Measurements from ENCODE around the gene FRRS1L.

FRRS1L gene

DNA sequence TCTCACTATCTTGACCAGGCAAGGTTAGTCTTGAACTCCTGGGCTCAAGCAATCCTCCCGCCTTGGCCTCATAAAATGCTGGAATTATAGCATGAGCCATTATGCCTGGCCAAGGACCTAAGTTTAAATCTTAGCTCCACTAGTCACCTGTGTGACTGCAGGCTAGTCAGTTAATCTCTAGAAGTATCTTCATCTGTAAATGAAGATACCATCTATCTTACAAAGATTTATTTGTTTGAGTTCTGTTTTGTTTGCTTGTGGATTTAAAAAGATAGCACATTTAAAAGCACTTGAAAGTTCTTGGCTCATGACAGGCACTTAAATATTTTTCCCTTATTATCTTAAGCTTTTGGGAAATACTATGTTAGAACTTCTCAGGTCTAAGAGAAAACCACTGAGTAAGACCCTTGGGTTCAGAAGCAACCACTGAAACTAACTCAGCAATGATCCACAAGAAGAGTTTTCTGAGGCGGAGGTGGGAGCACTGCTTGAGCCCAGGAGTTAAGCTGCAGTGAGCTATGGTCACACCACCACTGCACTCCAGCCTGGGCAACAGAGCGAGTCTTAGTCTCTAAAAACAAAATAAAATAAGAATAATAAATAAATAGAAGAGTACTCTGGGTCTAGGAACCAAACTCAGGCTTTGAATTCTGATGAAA is 66.4 kb downstream of the FRRS1L start:
- no peak for DNase-seq

DNA sequence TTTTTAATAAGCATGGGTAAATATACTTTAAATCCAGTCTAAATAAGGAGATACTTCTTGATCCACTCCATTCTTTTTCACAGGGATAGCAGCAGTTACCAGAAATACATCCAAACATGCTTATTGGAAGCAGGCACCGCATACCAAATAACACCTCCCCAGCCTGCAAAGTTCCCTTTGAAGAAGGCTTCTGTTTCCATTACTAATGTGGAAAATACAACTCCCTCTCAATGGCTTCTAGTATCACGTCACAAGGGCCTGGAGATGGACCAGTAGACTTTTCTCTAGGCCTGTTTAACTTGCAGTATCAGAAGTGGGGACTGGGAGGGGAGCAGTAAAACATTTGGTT is 68.1 kb downstream of the FRRS1L start:
- DNase-seq = no peak

DNA sequence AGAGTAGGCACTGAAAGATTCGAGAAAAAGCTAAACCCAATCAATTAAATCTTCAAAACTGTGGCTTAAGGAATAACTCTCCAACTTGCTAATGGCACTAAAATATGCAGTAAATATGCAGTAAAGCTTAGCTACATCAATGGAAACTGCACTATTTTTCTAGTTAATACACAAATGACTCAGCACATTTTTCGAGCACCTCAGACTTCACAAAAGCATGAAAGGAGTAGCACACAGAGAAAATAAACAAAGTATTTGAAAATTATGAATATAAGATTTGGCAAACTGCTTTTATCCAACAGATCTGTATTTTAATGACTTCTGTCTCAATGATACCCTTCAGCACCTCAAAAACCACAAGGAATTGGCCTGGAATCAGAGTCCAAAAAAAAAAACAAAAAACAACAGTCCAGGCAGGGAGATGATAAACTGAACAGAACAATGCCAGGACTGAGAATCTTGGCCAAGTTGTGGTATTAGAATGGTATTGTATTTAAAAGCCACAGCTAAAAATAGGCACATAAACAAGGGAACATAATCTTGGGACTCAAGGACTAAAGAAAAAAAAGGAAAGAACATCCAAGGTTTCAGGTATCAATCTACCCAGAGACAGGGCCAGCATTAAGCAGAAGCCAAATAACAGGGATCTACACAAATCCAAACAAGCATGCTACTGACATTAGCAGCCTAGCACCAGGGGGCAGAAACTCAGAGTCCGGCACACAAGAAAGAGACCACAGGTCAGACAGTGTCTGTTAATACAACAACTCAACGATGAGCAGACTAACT is 68.7 kb downstream of the FRRS1L start:
- DNase-seq = no peak

DNA sequence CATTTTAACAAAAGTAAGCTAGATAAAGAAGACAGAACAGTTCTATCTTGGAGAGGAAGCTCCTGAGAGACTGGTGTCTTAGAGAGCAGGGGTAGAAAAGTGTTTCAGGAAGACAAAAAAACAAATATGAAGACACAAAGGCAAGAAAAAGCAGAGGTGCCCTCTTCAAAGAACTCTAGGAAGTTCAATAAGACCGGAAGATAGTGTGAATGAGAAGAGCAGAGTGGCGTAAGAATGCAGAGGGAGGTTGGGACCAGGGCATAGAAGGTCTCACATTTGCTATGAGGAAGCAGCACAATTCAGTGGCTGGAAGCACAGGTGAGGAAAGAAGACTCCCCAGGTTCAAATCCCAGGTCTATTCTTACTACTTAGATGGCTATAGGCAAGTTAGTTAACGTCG is 69.9 kb downstream of the FRRS1L start:
- DNase-seq = no peak

DNA sequence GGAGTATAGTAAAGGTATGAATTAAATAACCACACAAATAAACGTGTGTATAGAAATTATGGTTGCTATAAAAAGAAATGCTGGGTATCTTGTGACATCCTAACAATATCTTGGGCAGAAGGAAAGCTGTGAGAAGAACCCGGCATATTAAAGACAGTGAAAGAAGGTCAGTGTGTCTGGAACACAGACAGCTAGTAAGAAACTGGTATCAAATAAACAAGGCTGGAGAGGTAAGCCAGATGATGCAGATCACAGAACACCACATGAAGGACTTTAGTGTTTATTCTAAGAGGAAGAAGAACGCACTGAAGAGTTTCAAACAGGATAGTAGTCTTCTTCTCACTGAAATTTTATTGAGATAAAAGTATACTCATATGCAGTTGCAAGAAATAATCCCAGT is 71.7 kb downstream of the FRRS1L start:
- no peak for DNase-seq

DNA sequence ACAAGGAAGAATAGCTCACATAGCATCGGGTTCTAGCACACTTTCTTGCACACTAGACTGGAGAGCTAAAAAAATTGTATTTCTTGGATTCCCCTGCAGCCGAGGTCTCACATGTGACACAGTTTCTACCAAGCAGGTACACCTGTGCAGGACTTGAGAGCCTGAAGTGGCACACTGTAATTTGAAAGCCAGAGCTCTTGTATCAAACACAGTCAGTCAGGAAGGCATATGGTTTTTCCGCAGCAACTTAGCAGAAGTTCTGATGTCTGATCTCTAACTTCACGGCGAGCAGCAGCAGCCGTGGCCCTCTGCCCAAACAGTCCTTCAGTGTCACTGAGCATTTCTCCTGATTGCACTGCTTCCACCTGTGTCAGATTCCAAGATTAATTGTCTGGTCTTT is 72.8 kb downstream of the FRRS1L start:
- DNase-seq = no peak

DNA sequence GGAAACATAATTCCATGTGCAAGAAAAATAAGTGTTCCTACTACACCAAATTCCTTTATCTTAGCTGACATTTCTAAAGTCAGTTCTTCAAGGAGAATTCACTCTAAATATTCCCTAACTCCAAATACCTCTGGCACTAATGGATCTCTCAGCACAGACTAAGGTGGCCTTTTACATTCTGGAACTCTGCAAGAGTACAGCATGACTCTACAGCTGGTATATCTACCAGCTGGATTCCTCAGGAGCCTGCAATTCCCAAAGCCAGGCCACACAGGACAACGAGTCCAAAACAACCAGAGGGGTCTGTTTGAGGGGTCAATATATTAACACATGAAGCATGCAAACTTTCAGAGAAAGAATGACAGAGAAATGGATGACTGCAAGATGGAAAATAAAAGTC is 74.5 kb downstream of the FRRS1L start:
- DNase-seq = no peak

DNA sequence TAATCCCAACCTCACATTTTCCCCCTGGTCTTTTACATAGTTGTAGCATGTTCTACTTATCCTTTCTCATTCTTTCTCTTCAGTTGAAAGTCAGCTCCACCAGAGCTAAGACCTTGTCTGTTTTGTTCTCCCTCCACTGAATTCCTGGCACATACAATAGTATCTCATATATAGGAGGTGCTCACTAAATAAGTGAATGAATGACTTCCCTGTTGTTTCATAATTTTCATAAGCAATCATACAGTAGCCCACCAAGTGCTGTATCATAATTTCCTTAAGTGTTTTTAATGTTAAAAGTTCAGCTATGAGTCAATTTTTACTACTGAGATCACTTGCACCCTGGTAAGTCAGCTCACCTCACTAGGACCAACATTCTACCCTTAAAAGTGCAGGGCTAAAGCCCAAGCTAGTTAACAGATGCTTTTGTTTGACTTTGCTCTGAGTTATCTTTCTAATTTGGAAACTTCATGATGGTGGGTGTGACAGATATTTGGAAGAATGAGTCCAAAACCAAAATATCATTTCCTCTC is 74.9 kb downstream of the FRRS1L start:
- no peak for DNase-seq

DNA sequence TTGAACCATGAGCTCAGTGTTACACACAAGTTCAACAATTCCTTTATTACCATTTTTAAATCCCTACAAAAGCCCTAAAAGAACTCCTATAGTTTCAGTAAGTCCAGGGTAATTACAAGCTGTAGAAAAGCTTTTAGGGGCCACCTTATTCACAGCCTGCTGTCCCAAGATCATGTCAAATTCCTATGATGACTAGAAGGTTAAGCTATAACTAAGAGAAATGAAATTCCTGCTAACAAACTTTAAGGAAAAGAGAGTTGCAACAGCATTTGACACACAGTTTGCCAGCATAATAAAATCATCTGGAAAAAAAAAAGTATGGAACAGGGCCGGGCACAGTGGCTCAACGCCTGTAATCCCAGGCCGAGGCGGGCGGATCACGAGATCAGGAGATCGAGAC is 78.8 kb downstream of the FRRS1L start:
- DNase-seq = no peak

DNA sequence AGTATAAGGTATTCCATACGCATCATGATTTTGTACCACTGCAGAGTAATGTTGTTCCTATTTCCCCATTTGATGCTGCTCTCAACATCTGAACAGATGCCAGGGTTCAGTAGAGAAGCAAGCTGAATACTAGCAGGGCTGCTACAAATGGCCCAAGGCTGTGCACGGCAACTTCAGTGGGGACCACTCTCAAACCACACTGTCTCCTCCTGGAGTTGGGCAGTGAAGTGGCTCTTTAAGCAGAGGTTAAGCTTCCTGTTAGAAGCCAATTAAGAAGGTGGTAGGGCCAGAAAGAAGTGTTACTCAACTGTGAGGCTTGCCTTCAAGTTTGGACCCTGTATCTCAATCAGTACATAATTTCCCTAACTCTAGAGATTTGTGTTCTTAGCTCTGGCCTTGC is 79.3 kb downstream of the FRRS1L start:
- no peak for DNase-seq

DNA sequence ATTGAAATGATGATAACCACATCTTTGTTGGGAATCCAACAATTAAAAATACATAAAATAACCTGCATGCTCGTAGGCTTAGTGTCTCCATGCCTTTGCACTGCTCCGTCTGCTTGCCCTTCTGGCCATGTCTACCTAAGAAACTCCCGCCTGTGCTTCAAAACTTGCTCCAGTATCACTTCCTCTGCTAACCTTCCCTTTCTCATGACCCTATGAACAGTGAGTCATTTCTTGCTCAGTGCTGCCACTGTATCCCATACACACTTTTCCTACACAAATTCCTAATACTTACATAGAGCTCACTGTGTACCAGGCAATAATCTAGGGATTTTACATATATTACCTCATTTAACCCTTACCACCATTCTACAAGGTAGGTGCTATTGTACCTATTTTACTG is 80.8 kb downstream of the FRRS1L start:
- DNase-seq = no peak

DNA sequence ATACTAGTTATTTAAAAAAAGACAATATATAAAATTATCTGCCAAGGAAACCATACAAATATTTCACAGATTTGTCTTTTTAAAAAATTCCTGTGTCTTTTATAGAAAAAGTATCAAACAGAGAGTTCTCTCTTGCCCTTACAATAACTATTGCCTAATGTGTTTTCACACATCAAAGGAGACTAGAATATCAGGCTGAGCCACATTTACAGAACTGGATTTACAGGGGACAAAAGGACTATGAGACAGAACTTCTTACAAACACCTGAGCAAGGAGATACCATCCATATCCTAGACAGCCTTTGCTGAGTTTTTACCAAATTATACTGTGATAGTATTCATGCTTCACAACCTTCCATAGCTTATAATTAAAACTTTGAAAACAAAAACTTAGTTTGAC is 81.5 kb downstream of the FRRS1L start:
- no peak for DNase-seq

DNA sequence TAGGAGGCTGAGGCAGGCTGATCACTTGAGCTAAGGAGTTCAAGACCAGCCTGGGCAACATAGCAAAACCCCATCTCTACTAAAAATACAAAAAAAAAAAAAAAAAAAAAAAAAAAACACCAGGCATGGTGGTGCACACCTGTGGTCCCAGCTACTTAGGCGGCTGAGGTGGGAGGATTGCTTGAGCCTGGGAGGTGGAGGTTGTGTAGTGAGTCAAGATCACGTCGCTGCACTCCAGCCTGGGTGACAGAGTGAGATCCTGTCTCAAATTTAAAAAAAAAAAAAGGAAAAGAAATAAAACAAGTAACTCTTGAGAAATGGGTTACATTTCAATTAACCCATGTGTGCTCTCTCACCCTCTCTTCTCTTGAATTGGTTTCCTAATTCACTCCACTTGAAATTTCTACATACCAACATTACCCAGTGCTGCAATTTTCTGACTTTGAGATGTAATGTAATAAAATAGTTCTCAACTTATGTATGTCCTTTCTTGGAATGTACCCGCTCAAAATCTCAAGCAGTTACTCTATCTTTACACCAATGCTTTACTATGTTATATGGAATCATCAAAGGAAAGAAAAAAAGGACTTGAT is 83.1 kb downstream of the FRRS1L start:
- DNase-seq = no peak

DNA sequence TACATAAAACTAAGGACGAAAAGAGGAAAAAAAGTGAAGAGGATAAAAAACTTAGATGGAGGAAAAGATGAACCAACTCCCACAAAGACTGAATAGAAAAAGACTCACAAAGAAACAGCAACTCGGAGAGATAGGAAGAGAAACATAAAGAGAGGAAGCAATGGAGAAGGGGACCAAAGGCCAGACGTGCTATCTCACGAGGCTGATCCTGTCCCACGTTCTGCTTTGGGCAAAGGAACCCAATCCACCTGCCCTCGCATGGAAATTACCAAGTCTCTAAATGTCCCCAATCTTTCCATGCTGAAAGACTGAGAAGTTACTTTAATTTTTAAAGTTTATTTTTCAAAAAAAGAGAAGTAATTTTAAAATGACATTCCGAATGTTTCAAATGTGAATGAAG is 83.9 kb downstream of the FRRS1L start:
- no peak for DNase-seq

DNA sequence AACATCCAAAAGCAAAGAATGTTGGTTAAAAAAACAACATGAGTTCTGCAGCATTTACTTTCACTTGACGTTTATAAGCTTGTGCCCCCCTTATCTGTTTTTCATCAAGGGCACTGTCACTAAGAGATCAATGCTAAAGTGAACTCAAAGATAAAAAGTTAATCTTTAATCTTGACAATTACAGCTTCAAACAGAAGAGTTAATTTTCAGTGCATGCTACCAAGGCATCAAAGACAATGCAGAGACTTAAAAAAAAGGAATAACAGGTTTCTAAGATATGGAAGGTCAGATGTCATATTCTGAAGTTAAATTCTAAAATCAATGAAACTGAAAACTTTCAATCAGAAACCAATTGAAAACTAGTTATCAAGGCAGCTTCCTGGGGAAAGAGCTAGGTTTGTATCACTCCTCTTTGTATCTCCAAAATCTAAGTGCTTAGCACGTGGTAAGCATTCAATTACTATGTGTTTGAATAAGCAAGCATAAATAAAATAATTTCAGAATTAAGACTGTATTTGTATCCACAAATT is 84.9 kb downstream of the FRRS1L start:
- DNase-seq = no peak

All from NCI-H187 treated with DMSO at 0.1 percent for 48 hours (cell line).